ENCODE measurements around the gene LMF1.

The LMF1 gene

DNA sequence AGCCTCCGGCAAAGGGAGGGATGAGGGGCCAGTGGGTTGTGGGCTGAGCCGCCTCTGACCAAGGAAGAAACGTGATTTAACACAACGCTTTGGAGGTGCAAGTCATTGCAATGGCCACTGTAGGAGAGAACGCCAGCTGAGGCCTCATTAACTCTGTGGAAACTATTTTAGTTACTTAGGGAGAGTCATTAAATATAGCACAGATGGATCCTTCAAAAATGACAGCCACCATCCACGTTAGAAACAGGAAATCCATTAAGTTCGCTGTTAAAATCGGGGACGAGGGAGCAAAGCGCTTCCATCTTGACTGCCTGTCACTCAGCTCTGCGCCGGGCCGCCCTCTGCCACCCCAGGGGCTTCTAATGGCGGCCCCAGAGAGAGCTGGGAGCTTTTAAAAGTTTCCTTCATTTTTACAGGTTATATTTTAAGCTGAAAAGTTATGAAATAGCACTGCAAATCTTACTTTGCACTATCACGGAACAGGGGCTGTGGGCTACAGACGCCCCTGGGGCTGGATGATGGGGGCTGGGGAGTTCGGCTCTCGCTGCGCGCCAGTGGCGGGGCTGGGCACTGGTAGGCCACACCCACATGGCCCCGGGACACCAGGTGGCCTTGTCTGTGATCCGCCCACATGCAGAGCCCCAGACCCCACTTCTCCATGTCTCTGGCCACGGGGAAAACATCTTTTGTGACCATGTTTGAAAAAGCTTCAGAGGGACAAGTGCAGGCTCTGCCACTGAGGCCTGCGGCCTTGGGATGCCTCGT is 54.6 kb downstream of the LMF1 start:
- H3K27ac ChIP-seq (ENCODE audit: low read depth in 2 of 2, low read length in 2 of 2) = no peak overlapping the region
- peaks cover 0 to 4% of the 10 kb centered on the region in 2 donors for H3K4me1 ChIP-seq (ENCODE audit: control insufficient read depth in 2 of 2, insufficient read depth in 2 of 2, low read length in 2 of 2)
- H3K4me3 ChIP-seq (ENCODE audit: low read length in 2 of 2) = no peak overlapping the region

DNA sequence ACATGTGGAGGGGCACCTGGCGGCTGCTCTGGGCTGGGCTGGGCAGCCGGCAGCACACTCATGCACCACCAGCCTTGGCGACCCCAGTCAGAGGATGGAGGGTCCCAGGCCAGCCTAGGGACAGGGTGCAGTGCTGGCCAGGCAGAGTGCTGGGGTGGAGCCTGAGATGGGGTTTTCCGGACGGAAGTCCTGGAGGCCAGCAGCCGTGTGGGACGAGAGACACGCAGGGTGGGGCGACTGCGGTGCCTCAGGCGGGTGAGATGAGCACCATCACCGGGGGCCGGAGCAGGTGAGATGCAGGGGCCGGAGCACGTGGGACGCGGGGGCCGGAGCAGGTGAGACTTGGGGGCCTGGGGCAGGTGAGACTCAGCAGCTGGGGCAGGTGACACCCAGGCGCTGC is 55.2 kb downstream of the LMF1 start:
- Histone ChIP-seq H3K9me3 (ENCODE audit: control insufficient read depth in 2 of 2, low read length in 2 of 2) (no peaks in the 10 kb centered on the region), H3K4me1 (ENCODE audit: control insufficient read depth in 2 of 2, insufficient read depth in 2 of 2, low read length in 2 of 2) (peaks cover 0 to 2% of the 10 kb centered on the region in 2 donors), H3K27ac (ENCODE audit: low read depth in 2 of 2, low read length in 2 of 2) (no peak overlapping the region), H3K27me3 (ENCODE audit: control insufficient read depth in 2 of 2, insufficient read depth in 2 of 2, low read length in 2 of 2) (no peaks in the 10 kb centered on the region), H3K36me3 (ENCODE audit: control insufficient read depth in 2 of 2, insufficient read depth in 2 of 2, low read length in 2 of 2) (no peaks in the 10 kb centered on the region), H3K9ac (ENCODE audit: low read depth in 1 of 2, low read length in 2 of 2) (no peak overlapping the region), H3K4me3 (ENCODE audit: low read length in 2 of 2) (no peak overlapping the region)

More for the DNA sequence above, 54.6 kb downstream of the LMF1 start:
- no peaks in the 10 kb centered on the region for H3K9me3 ChIP-seq (ENCODE audit: control insufficient read depth in 2 of 2, low read length in 2 of 2)
- no peaks in the 10 kb centered on the region for H3K36me3 ChIP-seq (ENCODE audit: control insufficient read depth in 2 of 2, insufficient read depth in 2 of 2, low read length in 2 of 2)
- H3K27me3 ChIP-seq (ENCODE audit: control insufficient read depth in 2 of 2, insufficient read depth in 2 of 2, low read length in 2 of 2) = no peaks in the 10 kb centered on the region
- no peak overlapping the region for H3K9ac ChIP-seq (ENCODE audit: low read depth in 1 of 2, low read length in 2 of 2)

DNA sequence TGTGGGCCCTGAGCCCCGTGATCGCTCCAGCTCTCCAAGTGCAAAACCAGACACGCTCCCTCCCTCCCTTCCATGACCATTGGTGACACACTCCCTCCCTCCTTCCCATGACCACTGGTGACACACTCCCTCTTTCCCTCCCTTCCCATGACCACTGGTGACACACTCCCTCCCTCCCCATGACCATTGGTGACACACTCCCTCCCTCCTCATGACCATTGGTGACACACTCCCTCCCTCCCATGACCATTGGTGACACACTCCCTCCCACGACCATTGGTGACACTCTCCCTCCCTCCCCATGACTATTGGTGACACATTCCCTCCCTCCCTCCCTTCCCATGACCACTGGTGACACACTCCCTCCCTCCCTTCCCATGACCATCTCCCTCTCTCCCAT is 56.3 kb downstream of the LMF1 start:
- H3K27me3 ChIP-seq (ENCODE audit: control insufficient read depth in 2 of 2, insufficient read depth in 2 of 2, low read length in 2 of 2) = no peaks in the 10 kb centered on the region
- H3K4me3 ChIP-seq (ENCODE audit: low read length in 2 of 2) = no peak overlapping the region
- no peak overlapping the region for H3K27ac ChIP-seq (ENCODE audit: low read depth in 2 of 2, low read length in 2 of 2)
- H3K4me1 ChIP-seq (ENCODE audit: control insufficient read depth in 2 of 2, insufficient read depth in 2 of 2, low read length in 2 of 2) = no peaks in the 10 kb centered on the region
- peaks cover under 1 to 1% of the 10 kb centered on the region in 2 donors for H3K36me3 ChIP-seq (ENCODE audit: control insufficient read depth in 2 of 2, insufficient read depth in 2 of 2, low read length in 2 of 2)
- H3K9me3 ChIP-seq (ENCODE audit: control insufficient read depth in 2 of 2, low read length in 2 of 2) = no peaks in the 10 kb centered on the region
- no peak overlapping the region for H3K9ac ChIP-seq (ENCODE audit: low read depth in 1 of 2, low read length in 2 of 2)

DNA sequence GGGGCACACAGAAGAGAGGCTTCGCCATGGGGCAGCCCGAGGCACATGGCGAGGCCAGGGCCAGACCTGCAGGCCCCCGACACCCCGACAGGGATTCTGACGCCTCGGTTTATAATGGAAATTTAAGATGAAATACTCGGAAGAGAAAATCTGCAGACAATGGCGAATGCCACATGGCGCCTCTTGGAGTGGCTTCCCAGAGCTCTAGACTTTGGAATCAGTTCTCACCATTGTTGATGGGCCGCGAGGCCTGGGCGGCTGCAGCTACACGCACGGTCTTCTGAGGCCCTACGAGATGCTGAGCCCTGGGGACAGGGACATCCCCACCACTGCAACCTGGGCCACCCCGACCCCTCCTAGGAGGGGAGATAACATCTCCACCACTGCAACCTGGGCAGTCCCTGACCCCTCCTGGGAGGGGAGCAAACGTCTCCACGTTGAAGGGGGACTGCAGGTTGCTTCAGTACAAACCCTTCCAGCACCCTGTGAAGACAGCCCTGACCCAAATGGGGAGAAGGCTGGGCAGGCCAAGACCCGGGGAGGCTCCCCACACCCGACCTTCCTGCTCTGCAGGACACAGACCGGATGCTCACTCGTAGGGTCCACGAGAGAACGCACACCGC is 56.9 kb downstream of the LMF1 start:
- H3K9ac ChIP-seq (ENCODE audit: low read depth in 1 of 2, low read length in 2 of 2) = no peak overlapping the region

DNA sequence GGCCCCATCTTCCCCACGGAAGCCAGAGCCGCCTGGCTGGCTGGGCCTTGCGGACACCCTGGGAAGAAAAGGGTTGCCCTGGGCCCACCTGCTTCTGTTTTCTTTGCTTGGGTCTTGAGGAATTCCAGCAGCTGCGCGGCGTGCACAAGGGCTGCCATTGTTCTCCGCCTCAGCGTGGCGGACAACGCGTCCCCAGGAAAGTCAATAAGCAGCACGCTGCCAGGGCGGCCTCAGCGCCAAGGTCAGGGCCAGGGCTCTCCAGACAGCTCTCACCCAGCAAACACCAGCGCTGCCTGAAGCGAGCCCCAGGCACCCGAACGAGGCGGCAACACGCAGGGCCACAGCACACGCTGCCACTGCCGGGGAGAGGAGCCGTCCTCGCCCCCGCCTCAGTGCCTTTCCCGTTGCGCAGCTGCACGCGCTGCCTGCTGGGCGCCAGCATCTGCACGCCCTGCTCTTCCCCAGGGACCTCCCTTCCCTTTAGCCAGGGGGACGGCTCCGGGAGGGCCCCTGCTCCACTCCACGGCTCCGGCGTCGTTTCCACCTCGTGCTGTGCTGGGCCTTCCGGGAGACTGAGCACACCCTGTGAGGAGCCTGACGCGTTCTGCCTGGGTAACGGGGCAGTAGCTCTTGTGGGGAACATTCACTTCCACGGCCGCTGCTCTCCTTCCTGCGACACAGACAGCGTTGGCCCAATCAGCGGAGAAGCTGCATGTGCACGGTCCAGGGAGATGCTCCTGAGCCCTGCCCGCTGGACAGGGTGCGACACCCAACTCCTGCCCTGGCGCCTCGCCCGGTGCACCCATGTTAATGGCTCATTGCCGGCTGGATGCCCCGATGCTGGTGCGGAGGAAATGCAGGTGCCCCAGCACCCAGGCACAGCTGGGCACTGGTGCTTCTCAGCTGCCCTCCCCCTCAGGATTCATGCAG is 57.8 kb downstream of the LMF1 start:
- no peak overlapping the region for H3K27ac ChIP-seq (ENCODE audit: low read depth in 2 of 2, low read length in 2 of 2)
- H3K27me3 ChIP-seq (ENCODE audit: control insufficient read depth in 2 of 2, insufficient read depth in 2 of 2, low read length in 2 of 2) = no peaks in the 10 kb centered on the region
- H3K4me3 ChIP-seq (ENCODE audit: low read length in 2 of 2) = no peak overlapping the region
- no peaks in the 10 kb centered on the region for H3K9me3 ChIP-seq (ENCODE audit: control insufficient read depth in 2 of 2, low read length in 2 of 2)
- no peaks in the 10 kb centered on the region for H3K4me1 ChIP-seq (ENCODE audit: control insufficient read depth in 2 of 2, insufficient read depth in 2 of 2, low read length in 2 of 2)
- peaks cover 3% of the 10 kb centered on the region in 2 donors for H3K36me3 ChIP-seq (ENCODE audit: control insufficient read depth in 2 of 2, insufficient read depth in 2 of 2, low read length in 2 of 2)
- H3K9ac ChIP-seq (ENCODE audit: low read depth in 1 of 2, low read length in 2 of 2) = no peak overlapping the region

More for the DNA sequence above, 56.9 kb downstream of the LMF1 start:
- H3K4me1 ChIP-seq (ENCODE audit: control insufficient read depth in 2 of 2, insufficient read depth in 2 of 2, low read length in 2 of 2) = no peaks in the 10 kb centered on the region
- H3K27me3 ChIP-seq (ENCODE audit: control insufficient read depth in 2 of 2, insufficient read depth in 2 of 2, low read length in 2 of 2) = no peaks in the 10 kb centered on the region
- no peak overlapping the region for H3K4me3 ChIP-seq (ENCODE audit: low read length in 2 of 2)
- no peaks in the 10 kb centered on the region for H3K9me3 ChIP-seq (ENCODE audit: control insufficient read depth in 2 of 2, low read length in 2 of 2)
- peaks cover 3% of the 10 kb centered on the region in 2 donors for H3K36me3 ChIP-seq (ENCODE audit: control insufficient read depth in 2 of 2, insufficient read depth in 2 of 2, low read length in 2 of 2)
- H3K27ac ChIP-seq (ENCODE audit: low read depth in 2 of 2, low read length in 2 of 2) = no peak overlapping the region

DNA sequence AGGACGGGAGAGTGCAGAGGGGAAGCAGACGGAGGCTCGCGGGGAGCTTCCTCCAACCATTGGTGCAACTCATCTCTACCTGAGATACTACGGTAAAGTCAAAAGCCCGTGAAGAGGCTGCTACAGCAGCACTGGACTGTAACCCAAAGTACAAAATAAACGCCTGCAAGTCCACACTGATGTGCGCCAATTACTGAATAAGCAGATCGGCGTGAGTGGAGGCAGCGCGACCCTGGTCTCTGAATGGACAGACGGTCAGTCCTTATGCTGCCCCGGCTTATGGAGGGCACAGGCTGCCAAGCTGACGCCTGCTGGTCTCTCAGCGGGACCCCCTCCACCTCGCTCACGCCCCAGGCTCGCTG is 58.5 kb downstream of the LMF1 start:
- no peak overlapping the region for H3K27ac ChIP-seq (ENCODE audit: low read depth in 2 of 2, low read length in 2 of 2)
- no peak overlapping the region for H3K9ac ChIP-seq (ENCODE audit: low read depth in 1 of 2, low read length in 2 of 2)
- H3K36me3 ChIP-seq (ENCODE audit: control insufficient read depth in 2 of 2, insufficient read depth in 2 of 2, low read length in 2 of 2) = peaks cover 3% of the 10 kb centered on the region in 2 donors

DNA sequence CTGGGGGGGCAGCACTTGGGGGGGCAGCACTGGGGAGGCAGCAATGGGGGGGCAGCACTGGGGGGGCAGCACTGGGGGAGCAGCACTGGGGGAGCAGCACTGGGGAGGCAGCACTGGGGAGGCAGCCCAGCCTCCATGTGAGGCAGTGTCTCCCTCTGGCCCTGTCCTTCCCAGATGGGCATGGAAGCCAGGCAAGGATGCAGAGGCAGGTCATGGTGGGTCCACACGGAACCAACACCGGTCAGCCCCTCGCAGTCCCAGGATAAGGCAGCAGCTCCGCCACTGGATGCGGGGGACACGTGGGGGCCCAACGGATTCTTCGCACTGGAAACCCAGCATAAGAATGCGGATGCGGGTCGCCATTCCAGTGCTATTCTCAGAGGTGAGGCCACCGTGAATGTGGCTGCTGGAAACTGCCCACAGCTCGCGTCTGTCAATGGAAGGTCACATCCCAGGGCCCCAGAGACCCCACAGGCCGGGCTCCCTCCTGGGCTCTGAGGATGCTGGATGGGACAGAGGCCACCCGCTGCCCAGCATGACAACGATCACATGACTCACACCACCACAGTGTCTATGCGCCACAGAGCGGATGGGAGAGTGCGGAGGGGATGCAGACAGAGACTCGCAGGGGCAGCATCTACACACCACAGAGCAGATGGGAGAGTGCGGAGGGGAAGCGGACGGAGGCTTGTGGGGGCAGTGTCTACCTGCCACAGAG is 59.0 kb downstream of the LMF1 start:
- Histone ChIP-seq H3K9me3 (ENCODE audit: control insufficient read depth in 2 of 2, low read length in 2 of 2) (no peaks in the 10 kb centered on the region), H3K27ac (ENCODE audit: low read depth in 2 of 2, low read length in 2 of 2) (no peak overlapping the region), H3K27me3 (ENCODE audit: control insufficient read depth in 2 of 2, insufficient read depth in 2 of 2, low read length in 2 of 2) (no peaks in the 10 kb centered on the region), H3K4me3 (ENCODE audit: low read length in 2 of 2) (no peak overlapping the region), H3K4me1 (ENCODE audit: control insufficient read depth in 2 of 2, insufficient read depth in 2 of 2, low read length in 2 of 2) (no peaks in the 10 kb centered on the region), H3K9ac (ENCODE audit: low read depth in 1 of 2, low read length in 2 of 2) (no peak overlapping the region), H3K36me3 (ENCODE audit: control insufficient read depth in 2 of 2, insufficient read depth in 2 of 2, low read length in 2 of 2) (peaks cover 3% of the 10 kb centered on the region in 2 donors)

More for the DNA sequence above, 58.5 kb downstream of the LMF1 start:
- Histone ChIP-seq H3K27me3 (ENCODE audit: control insufficient read depth in 2 of 2, insufficient read depth in 2 of 2, low read length in 2 of 2) (no peaks in the 10 kb centered on the region), H3K4me3 (ENCODE audit: low read length in 2 of 2) (no peak overlapping the region), H3K4me1 (ENCODE audit: control insufficient read depth in 2 of 2, insufficient read depth in 2 of 2, low read length in 2 of 2) (no peaks in the 10 kb centered on the region), H3K9me3 (ENCODE audit: control insufficient read depth in 2 of 2, low read length in 2 of 2) (no peaks in the 10 kb centered on the region)

DNA sequence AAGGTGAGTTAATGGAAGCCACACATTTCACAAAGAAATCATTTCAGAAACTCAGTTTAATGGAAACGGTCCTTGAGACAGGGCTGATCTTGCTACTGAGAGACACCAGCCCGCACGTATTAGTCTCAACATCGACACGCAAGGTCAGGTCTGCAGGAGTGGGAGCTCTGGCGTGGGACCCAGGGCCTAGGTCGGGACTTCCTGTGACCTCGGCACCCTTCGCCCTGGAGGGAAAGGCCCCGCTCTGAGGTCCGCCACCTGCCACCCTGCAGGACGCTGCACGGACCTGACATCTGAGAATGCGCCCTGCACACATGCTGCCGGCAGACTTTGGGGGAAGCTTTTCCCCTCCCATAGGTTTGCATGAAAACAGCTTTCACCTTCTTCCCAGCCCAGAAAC is 59.7 kb downstream of the LMF1 start:
- H3K4me3 ChIP-seq (ENCODE audit: low read length in 2 of 2) = no peak overlapping the region
- no peaks in the 10 kb centered on the region for H3K4me1 ChIP-seq (ENCODE audit: control insufficient read depth in 2 of 2, insufficient read depth in 2 of 2, low read length in 2 of 2)
- no peak overlapping the region for H3K27ac ChIP-seq (ENCODE audit: low read depth in 2 of 2, low read length in 2 of 2)
- no peaks in the 10 kb centered on the region for H3K27me3 ChIP-seq (ENCODE audit: control insufficient read depth in 2 of 2, insufficient read depth in 2 of 2, low read length in 2 of 2)
- H3K9ac ChIP-seq (ENCODE audit: low read depth in 1 of 2, low read length in 2 of 2) = no peak overlapping the region
- H3K9me3 ChIP-seq (ENCODE audit: control insufficient read depth in 2 of 2, low read length in 2 of 2) = no peaks in the 10 kb centered on the region
- H3K36me3 ChIP-seq (ENCODE audit: control insufficient read depth in 2 of 2, insufficient read depth in 2 of 2, low read length in 2 of 2) = peaks cover 3% of the 10 kb centered on the region in 2 donors

DNA sequence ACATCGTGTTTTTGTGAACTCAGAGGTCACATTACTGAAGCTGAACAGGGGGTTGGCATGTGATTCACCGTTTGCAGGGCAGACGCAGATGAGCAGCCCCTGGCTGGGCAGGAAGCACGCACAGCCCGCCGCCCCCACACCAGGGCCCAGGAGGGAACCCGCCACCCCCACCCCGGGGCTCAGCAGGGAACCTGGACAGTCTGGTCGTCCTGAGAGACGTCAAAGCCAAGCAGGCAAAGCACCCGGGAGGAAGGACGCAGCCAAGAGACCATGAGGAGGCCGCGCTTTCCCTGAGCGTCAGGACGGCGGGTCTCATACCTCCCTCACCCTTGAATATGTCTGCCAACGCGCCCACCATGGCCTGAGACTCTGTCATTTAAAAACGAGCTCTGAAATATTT is 60.6 kb downstream of the LMF1 start:
- Histone ChIP-seq H3K27ac (ENCODE audit: low read depth in 2 of 2, low read length in 2 of 2) (no peak overlapping the region), H3K4me1 (ENCODE audit: control insufficient read depth in 2 of 2, insufficient read depth in 2 of 2, low read length in 2 of 2) (no peaks in the 10 kb centered on the region), H3K9me3 (ENCODE audit: control insufficient read depth in 2 of 2, low read length in 2 of 2) (no peaks in the 10 kb centered on the region), H3K27me3 (ENCODE audit: control insufficient read depth in 2 of 2, insufficient read depth in 2 of 2, low read length in 2 of 2) (no peaks in the 10 kb centered on the region), H3K9ac (ENCODE audit: low read depth in 1 of 2, low read length in 2 of 2) (no peak overlapping the region), H3K4me3 (ENCODE audit: low read length in 2 of 2) (no peak overlapping the region), H3K36me3 (ENCODE audit: control insufficient read depth in 2 of 2, insufficient read depth in 2 of 2, low read length in 2 of 2) (peaks cover 3% of the 10 kb centered on the region in 2 donors)
